ENCODE data around the gene NUBP2.
"Not testable (repeated sequence)": the region's sequence is repeated elsewhere in the genome, so short reads cannot be mapped to it uniquely, and the experiment has no call there.

The NUBP2 gene

GRCh38 chr16:1787056-1787321, 4.2 kb downstream of the NUBP2 start:
- no peak for DNase-seq

GRCh38 chr16:1787322-1788094, 4.7 kb downstream of the NUBP2 start:
- no peak for DNase-seq

GRCh38 chr16:1788095-1788707, 5.4 kb downstream of the NUBP2 start:
- no peak for DNase-seq

GRCh38 chr16:1788708-1789100, 5.9 kb downstream of the NUBP2 start:
- DNase-seq = no peak

GRCh38 chr16:1789643-1790045, 6.9 kb downstream of the NUBP2 start:
- DNase-seq = no peak

- DNase-seq = no peak
Observed at GRCh38 chr16:1790261-1790610, 7.5 kb downstream of the NUBP2 start.

- DNase-seq = no peak
Observed at GRCh38 chr16:1790611-1791255, 8.0 kb downstream of the NUBP2 start.

- no peak for DNase-seq
Observed at GRCh38 chr16:1791256-1791942, 8.6 kb downstream of the NUBP2 start.

- DNase-seq = no peak
Observed at GRCh38 chr16:1791943-1792812, 9.4 kb downstream of the NUBP2 start.

GRCh38 chr16:1792836-1793577, 10.2 kb downstream of the NUBP2 start:
- no peak for DNase-seq

GRCh38 chr16:1793578-1794220, 10.9 kb downstream of the NUBP2 start, which contains the start of gene IGFALS:
Gene IGFALS, minus strand, starts transcription at chr16:1793705. Its CDS starts 53 bp downstream, at chr16:1793652.
- no peak for DNase-seq

GRCh38 chr16:1794221-1794871, 11.6 kb downstream of the NUBP2 start:
- DNase-seq = no peak

- DNase-seq = no peak
Observed at GRCh38 chr16:1794908-1795666, 12.3 kb downstream of the NUBP2 start.

GRCh38 chr16:1799263-1799662, 16.5 kb downstream of the NUBP2 start:
- DNase-seq = not testable (repeated sequence)

GRCh38 chr16:1800701-1801100, 17.9 kb downstream of the NUBP2 start:
- no peak for DNase-seq

GRCh38 chr16:1807626-1808025, 24.9 kb downstream of the NUBP2 start:
- DNase-seq = no peak

- no peak for DNase-seq
Observed at GRCh38 chr16:1808691-1809090, 25.9 kb downstream of the NUBP2 start.

GRCh38 chr16:1809281-1809801, 26.6 kb downstream of the NUBP2 start:
- DNase-seq = no peak

GRCh38 chr16:1810106-1810505, 27.3 kb downstream of the NUBP2 start:
- DNase-seq = no peak

- no peak for DNase-seq
Observed at GRCh38 chr16:1810536-1810935, 27.8 kb downstream of the NUBP2 start.

Measured in stimulated activated CD4-positive, alpha-beta T cell treated with anti-CD3 and anti-CD28 coated beads, Interleukin-2, amount 100 ng/mL, for 48 hours (primary cell).